ENCODE data around the gene PSMB5.

GRCh38 chr14:23053426-23053825 lies 18.7 kb upstream of the PSMB5 start:
- TF ChIP-seq, protein P1, sequence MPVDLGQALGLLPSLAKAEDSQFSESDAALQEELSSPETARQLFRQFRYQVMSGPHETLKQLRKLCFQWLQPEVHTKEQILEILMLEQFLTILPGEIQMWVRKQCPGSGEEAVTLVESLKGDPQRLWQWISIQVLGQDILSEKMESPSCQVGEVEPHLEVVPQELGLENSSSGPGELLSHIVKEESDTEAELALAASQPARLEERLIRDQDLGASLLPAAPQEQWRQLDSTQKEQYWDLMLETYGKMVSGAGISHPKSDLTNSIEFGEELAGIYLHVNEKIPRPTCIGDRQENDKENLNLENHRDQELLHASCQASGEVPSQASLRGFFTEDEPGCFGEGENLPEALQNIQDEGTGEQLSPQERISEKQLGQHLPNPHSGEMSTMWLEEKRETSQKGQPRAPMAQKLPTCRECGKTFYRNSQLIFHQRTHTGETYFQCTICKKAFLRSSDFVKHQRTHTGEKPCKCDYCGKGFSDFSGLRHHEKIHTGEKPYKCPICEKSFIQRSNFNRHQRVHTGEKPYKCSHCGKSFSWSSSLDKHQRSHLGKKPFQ (CRISPR knock-in tag; IDR thresholded peaks at IDR 0.05; ENCODE audit: insufficient replicate concordance): no peak
- no peak for TF ChIP-seq RARA (CRISPR knock-in tag; IDR thresholded peaks at IDR 0.05)
- no peak for TF ChIP-seq ATF2 (CRISPR knock-in tag; IDR thresholded peaks at IDR 0.05)
- TF ChIP-seq SAFB2 (CRISPR knock-in tag; IDR thresholded peaks at IDR 0.05; ENCODE audit: borderline replicate concordance, low read depth): no peak
- no peak for TF ChIP-seq ZNF460 (CRISPR knock-in tag; IDR thresholded peaks at IDR 0.05; ENCODE audit: borderline replicate concordance)
